HG03378 (cell line): ENCODE results near the gene ZNF512B.

ENCODE experiments used
- ATAC-seq: cut with Tn5 transposase; IDR thresholded peaks from one replicate; pipeline ENCODE4 v1.9.1; 2021; ENCODE audit warnings: mild to moderate bottlenecking, moderate library complexity; ENCODE audit not compliant: unreplicated experiment

ZNF512B gene

GRCh38 chr20:63951398-63952209 is 18.1 kb downstream of the ZNF512B start:
- no peak for ATAC-seq

GRCh38 chr20:63950701-63951397 is 18.9 kb downstream of the ZNF512B start:
- ATAC-seq: no peak

GRCh38 chr20:63947638-63948456 is 21.9 kb downstream of the ZNF512B start:
- no peak for ATAC-seq

- ATAC-seq: no peak
These were observed 22.6 kb downstream of the ZNF512B start for GRCh38 chr20:63946986-63947637.

- no peak for ATAC-seq
These were observed 23.5 kb downstream of the ZNF512B start for GRCh38 chr20:63945921-63946920.

- ATAC-seq: no peak
These were observed 24.6 kb downstream of the ZNF512B start for GRCh38 chr20:63945031-63945658.

- ATAC-seq: no peak
These were observed 25.4 kb downstream of the ZNF512B start for GRCh38 chr20:63944078-63944941.

GRCh38 chr20:63943808-63944077 is 26.0 kb downstream of the ZNF512B start:
- ATAC-seq: no peak

GRCh38 chr20:63942969-63943807 is 26.5 kb downstream of the ZNF512B start:
- ATAC-seq: no peak

- ATAC-seq: no peak
These were observed 27.3 kb downstream of the ZNF512B start for GRCh38 chr20:63942250-63942951.

GRCh38 chr20:63941282-63942081 is 28.2 kb downstream of the ZNF512B start:
- ATAC-seq: no peak

- no peak for ATAC-seq
These were observed 29.1 kb downstream of the ZNF512B start for GRCh38 chr20:63940472-63941266.

- no peak for ATAC-seq
These were observed 29.7 kb downstream of the ZNF512B start for GRCh38 chr20:63940071-63940471.

- ATAC-seq: no peak
These were observed 30.4 kb downstream of the ZNF512B start for GRCh38 chr20:63939061-63939935.
